Stimulated activated CD8-positive, alpha-beta memory T cell treated with anti-CD3 and anti-CD28 coated beads, Interleukin-2, amount 100 ng/mL, for 48 hours (primary cell): Measurements from ENCODE around the gene MMEL1.
A peak's percentile ranks its signal among the peaks of the same experiment; 100 is the strongest.

Experiments
- DNase-seq, 2 donors: peaks; one replicate each; pipeline ENCODE4 v3.0.0-alpha.2; 2020; ENCODE audit warnings: low read depth in 2 of 2

The MMEL1 gene

DNA sequence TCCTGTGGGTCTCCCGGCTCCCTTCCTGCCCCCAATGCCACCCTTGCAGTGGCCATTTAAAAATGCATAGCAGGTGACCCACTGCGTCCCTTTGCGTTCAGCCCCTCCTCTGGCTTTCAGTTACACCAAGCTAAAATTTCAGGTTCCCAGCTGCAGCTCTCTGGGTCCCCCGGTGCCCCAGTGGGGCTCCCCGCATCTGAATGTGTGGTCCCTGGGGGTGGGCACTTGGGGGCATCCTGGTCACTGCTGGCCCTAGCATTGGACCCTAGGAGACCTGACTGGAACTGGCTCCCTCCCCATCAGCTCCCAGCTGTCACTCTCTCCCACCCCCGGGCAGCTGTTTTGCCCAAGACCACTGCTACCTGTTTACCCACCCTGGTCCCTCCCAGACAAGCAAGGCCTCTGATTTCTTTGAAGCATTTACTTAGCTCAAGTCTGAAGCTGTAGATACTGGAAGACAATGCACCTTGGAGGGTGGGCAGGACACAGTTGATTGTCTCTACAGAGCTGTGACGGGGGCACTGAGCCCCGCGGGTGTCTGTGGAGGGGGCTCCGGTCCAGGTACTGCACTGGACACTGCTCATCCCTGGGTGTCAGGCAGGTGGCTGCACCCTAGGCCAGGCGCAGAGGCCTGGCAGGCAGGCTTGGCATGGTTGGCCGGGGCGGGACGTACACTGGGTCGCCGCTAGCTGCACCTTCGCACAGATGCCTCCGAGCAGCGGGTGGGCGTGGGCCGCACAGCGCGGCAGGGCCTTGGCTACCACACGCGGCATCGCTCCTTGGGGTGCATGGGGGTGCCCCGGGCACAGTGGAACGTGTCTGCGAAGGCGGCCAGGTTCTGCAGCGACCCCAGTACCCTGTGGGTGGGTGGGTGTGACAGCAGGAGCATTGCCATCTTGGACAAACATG, 42.3 kb downstream of the MMEL1 start:
- no peak for DNase-seq

DNA sequence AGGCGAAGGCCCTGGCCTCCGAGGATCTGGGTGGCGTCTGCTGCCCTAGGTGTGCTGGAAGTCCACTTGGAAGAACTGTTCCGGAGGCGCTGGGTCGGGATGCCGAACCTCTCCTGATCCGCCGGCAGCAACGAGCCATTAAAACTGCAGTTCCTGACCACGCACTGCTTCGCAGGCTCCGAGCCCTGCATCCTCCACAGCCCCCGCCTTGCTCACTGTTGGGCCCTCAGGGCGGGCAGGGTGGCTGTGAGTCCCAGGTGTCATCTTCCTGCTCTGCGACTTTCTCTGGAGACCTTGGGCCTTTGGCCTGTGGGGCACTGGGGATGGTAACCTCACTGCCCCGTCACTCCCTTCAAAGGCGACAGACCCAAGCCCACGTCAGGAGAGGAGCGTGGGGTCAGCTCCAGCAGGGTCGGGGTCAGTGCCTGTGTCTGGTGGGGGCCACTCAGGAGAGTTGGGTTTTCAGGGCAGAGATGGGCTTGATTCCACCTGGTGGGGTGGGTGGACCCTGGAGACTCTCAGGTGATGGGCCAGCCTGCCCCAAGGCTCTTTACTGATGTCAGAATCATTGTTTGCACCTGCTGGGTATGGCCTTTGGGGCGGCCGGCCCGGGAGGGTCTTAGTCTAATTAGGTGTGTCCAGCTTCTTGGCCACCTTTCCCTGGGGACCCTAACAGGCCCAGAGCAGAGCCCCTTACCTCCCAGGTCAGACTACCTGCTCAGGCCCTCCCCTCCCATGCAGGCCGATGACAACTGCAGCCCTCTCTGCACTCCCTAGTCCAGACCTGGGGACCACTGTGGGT, 43.2 kb downstream of the MMEL1 start:
- no peak for DNase-seq

DNA sequence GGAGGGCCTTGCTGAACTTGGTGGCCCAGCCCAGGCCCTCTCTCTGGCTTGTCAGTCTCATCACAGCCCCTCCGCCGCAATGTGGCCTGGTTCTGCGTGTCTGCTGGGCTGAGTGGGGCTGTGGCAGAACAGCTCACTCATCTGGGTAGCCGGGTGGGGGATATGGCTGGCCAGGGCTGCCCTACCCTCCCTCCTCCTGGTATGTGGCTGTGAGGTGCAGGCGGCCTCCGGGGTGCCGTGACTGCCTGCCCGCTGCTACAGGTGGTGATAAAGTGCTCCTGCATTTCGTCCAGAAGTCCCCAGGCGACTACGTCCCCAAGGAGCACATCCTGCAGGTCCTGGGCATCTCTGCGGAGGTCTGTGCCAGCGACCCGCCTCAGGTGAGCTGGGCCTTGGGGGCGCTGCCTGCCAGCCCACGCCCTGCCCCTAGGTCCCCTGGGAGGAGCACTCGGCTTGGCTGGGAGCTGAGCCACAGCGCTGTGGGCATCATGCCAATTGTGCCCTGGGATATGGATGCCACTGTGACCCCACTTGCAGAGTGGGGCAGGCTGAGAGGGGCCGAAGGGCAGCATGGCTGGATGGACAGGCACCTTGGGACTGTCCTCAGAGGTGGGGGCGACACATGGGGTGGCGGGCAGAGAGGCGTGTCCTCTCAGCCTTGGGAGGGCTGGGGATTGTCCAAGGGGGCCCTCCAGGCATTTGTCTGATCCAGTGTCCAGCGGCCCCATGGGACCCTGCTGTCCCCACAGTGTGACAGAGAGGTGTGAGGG, 44.0 kb downstream of the MMEL1 start:
- DNase-seq, result no peak

DNA sequence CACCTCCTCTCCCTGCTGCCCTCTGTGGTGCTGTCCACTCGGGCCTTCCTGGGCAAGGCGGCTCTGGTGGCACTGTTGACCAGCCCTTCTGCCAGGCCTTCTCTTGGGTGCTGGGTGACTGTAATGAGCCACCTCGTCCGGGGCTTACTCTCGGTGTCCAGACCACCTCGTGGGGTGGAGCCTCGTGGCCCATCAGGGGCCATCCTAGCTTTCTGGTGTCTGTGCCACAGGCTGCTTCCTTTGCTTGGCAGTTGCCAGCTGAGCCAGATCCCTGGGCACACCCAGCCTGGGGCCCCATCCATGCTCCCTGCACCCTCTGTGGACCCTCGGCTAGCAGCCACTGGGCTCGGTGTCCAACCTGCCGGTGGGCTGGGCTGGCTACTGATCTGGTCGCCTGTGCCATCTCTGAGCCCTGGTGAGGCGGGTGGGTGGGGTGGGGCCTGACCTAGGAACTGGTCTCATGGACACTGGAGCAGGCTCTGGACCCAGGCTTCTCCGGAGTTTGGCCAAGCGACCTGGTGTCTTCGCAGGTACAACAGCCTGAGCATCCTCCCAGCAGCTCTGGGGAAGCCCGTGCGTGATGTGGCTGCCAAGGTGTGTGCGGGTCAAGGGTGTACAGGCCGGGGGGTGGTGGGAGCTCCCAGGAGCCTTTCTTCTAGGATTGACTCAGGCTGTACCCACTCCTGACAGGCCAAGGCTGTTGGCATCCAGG, 44.8 kb downstream of the MMEL1 start:
- DNase-seq, result no peak

DNA sequence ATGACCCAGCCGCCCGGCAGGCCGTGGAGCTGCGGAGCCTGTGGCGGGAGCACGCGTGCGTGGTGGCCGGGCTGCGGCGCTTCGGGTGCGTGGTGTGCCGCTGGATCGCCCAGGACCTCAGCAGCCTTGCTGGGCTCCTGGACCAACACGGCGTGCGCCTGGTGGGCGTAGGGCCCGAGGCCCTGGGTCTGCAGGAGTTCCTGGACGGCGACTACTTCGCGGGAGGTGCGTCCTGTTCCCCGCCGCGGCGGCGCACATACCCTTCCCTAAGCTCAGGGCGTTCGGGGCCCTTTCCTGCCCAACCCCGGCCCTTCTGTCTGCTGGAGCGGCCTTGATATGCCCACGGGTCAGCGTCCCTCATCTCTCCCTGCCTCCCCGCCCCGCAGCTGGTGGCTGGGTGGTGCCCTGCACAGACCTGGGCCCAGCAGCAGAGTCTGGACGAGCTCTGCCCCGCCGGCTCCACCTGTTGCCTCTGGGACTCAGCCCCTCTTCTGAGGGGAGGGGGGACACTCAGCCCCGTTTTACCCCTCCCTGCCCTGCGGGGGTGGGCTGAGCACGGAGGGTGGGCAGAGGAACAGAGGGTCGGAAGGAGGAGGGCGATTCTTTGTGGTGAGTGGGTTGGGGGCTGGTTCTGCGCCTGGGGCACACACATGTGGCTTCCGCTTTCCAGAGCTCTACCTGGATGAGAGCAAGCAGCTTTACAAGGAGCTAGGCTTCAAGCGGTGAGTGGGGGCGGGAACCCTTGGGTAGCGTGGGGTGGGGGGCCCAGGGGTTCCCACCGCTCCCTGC, 45.6 kb downstream of the MMEL1 start:
- DNase-seq, result no peak

DNA sequence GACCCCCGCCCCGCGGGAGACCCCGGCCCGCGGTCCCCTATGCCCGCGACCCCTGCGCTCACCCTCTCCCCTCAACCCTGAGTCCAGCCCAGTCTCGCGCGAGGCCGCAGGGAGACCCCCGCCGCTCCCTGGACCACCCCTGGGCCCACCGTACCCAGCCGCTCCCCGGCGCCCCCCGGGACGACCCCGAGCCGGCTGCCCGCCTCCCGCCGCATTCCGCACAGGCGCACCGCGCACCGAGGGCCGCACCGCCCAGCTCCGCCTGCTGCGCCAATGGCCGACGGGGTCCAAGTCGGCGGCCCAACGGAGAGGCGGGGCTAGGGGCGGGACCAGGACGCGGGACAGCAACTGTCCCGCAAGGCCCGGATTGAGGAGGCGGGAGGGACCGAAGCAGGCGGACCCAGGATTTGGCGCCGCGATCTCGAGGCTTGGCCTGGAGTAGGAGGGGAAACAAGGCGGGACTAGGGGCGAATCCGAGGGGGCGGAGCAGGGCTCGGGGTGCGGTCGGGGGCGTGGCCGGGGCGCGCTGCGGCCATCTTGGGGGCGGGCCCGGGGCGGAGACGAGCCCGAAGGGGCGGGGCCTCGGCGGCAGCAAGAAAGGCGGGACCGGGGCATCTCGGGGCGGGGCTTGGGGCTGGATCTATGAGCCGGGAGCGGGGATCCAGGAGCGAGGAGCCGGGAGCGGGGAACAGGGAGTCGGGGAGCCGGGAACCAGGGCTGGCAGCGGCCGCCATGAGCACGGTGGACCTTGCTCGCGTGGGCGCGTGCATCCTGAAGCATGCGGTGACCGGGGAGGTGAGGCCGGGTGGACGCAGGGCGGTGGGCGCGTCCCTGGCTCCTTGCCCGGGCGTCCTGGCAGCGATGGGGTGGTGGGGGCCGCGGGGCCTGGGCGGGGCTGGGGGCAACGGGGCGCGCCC, 46.4 kb downstream of the MMEL1 start, which contains the start of gene PRXL2B:
PRXL2B (plus strand) TSS at position 624 of the 917 bp plus-strand sequence; CDS start at position 733, 109 bp downstream.
- DNase-seq, result peak; percentile 96 to 97

DNA sequence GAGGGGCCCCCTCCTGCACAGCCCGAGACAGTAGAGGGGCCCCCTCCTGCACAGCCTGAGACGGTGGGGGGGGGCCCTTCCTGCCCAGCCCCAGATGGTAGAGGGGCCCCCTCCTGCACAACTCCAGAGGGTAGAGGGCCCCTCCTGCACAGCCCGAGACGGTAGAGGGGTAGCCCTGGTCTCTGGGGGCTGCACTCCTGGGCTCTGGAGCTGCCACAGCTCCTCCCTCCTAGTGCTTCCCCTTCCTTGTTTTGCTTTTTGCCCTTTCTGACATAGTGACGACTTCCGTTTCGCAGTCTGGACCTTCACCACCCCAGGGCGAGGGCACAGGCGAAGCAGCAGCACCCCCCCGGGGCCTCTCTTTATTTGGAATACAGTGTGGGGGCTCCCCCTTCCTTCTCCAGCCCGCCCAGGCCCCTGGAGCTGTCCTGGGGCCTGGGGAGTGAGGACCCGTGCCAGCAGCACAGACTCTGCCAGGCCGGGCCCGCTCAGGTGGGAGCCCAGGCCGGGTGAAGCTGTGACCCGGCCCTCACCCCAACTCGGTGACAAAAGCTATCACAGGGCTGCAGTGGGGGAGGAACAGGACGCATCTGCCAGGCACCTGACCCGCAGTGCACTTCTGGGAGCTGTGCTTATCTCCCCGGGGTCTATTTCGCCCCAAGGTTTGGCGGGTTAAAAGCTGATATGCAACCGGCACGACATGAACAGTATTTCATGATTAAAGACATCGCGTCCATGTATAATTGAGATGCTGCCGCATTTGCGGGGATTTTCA, 47.3 kb downstream of the MMEL1 start:
- peak; percentile 41 to 49 for DNase-seq

DNA sequence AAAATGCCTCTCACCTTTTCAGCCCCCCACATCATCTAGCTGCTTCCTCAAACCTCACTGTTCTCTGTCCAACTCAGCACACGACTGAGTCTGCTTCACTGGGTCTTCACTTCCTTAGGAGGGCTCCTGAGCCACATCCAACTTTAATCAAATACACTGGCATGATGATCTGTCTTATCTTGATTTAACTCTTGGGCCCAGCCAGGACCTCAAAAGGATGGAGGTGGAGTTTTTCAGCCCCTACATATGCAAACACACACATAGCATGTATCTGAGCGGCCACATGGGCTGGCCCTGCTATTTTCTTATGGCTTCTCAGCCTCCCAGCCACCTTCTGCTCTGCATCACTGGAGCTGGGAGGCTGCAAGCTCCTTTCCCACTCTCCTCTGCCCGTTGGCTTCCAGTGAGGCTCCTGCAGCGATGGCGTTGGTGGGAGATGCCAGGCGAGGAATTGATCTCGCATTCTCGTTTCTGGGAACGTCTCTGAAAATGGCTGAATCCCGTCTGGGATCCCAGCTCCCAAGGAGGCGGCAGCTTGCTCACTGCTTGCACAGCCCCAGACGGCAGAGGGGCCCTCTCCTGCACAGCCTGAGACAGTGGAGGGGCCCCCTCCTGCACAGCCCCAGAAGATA, 48.0 kb downstream of the MMEL1 start:
- DNase-seq, result no peak

DNA sequence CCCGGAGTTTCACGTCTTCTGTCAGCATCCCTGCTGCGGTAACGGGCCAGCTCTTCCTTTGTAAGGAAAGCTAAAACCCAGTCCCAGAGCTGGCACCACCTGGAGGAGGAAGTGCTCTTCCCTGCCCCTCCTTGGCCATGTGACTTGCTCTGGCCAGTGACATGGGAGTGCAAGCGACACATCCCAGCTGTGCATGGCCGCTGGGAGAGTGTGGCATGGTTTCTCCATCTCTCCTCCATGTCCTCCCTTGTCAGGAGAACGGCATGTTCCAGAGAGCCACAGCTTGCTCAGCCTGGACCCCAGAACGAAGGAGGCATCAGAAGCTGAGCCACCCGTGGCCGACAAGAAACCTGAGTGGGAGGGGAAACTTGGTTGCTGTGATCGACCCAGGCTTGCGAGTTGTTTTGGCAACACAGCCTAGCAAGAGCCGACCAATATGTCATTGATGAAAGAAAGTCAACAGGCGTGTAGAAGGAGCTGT, 48.9 kb downstream of the MMEL1 start:
- no peak for DNase-seq

DNA sequence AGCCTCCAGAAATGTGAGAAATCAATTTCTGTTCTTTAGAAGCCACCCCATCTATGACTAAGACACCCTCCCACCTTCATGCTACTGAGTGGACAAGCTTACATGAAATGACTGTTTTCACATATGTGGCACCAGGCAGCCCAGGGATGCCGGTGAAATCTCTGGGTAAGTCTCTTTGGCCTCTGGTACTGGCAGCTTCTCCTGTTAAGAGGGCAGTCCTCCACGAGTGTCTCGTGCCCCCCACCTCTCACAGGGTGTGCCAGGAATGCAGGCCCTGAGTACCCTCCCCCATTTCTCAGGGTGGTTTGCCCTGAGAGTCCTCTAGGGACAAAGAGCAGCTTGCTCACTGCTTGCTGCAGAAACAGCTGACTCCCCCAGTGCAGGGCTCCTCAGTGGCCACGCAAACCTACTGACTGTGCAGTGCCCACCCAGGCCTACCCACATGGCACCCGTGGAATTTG, 49.5 kb downstream of the MMEL1 start:
- DNase-seq, result no peak

DNA sequence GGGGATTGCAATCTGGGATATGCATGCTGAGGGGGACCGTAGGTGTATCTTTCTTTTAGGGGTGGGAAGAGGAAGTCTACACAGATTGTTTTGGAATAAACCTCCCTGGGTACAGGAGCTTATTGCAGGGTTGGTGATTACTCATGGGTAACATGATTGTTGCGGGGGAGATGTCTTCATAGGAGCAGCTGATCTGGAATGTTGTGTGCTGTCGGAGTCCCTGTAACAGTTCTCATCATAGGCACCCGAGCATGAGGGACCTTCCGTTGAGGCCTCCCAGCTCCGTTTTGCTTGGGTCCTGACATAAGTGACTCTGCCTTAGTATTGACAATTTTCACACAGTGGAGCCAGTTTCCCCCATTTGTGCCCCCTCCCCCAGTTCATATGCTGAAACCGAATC, 50.4 kb downstream of the MMEL1 start:
- no peak for DNase-seq

DNA sequence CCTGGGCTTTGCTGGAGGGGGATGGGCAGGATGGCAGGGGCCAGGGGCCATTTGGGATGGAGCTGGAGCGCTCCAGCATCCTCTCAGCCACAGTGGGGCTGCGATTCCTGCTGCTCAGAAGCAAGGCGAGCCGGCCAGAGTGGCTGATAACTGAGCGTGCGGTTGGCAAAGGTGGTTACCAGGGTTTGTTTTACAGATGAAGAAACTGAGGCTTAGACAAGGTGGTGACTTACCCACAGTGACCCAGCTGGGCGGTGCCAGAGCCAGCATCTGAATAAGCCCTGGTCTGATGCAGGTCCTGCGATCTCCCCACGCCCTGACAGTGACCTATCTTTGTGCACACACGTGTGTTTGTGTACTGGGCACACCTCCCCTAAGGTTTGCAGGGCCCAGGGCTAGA, 52.1 kb downstream of the MMEL1 start:
- DNase-seq, result no peak

DNA sequence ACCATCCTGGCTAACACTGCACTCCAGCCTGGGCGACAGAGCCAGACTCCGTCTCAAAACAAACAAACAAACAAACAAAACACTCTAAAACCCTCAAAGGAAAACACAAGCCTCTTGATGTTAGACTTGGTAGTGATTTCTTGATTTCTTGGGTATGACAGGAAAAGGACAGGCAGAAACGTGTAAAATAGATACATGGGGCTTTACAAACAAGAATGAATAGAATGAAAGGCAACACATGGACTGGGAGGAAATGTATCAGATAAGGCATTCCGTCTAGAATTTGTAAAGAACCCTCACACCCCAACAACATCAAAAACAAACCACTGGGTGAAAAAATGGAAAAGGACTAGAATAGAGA, 54.1 kb downstream of the MMEL1 start:
- no peak for DNase-seq

DNA sequence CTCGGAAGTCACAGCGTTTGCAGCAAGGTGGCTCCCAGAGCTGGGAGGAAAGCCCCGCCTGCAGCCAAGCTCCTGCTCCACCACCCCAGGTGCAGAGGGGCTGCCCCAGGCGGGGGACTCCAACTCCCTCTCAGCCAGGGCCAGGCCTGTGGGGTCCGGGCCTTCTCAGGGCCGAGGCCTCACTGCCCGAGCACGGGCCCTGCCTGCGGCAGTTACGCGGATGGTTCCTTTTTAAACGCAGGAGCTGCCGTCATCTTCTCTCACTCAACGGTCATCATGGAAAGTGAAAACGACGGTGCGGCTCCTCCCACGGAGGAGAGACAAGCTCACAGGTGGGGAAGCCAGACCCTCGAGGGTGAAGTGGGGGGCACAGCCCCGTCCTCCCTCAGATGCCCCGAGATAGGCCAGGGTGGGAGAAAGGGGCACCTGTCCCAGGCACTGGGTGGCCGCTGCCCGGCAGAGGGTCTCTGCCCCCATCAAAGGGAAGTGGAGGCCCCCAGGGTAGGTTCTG, 55.2 kb downstream of the MMEL1 start:
- DNase-seq, result peak in 1 of 2 donors; percentile 21

DNA sequence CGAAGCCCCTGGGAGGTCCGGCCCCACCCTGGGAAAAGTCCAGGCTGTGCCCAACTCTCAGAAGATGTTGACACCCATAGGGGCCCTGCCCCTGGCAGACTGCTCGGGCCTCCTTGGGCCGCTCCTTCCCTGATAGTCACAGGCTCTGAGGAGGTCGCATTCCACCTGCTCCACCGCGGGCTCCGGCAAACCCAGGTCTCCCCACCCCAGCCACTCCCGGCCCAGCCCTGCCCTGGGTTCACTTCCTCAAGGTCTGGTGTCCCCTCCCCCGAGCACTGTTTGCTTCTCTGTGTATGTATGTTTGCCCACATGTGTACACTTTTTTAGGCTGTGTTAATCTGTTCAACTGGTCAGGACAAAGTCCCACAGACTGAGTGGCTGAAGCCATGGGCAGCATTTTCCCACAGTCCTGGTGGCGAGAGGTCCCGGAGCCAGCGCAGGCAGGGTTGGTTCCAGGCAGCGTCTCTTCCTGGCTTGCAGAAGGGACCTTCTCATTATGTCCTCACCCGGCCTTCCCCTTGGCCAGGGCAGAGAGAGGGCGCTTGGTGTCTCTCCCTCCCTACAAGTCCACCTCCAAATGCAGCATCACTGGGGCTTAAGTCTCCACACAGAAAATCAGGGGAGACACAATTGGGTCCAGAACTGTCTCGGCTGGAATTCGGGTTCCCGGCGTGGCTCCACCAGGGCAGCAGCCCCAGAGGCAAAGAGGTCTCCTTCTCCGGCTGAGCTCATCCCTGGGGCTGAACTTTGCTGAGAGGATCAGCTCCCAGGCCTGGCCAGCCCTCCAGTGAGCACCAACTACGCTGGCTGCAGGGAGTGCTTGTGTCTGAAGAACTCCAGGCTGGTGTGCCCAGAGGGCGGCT, 56.8 kb downstream of the MMEL1 start:
- no peak for DNase-seq

DNA sequence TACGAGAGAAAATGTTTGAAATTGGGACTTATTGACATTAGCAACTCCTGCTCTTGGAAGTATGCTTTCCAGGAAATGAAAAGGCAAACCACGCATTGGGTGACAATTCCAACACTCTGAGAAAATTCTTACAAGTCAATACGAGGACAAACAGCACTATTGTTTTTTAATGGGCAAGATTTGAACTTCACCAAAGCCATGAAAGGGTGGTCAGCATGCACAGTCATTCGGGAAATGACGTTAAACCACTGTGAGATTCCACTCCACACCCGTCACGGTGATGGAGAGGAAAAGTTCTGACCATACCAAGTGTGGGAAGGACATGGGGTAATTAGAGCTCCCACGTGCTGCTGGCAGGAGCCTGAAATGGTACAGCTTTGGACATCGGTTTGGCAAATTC, 58.5 kb downstream of the MMEL1 start:
- no peak for DNase-seq
